ENCODE measurements around the gene SEC23A. TPM values are rescaled to one million over a fixed set of nuclear protein-coding genes. Genes with fewer than 3 reads are reported as not detected.

The SEC23A gene
- total and polyA plus RNA-seq, 2 of the 13 experiments (the other 11 are each of a cell fraction or from before 2014, with no cell fraction given), result 403 to 887 TPM

DNA sequence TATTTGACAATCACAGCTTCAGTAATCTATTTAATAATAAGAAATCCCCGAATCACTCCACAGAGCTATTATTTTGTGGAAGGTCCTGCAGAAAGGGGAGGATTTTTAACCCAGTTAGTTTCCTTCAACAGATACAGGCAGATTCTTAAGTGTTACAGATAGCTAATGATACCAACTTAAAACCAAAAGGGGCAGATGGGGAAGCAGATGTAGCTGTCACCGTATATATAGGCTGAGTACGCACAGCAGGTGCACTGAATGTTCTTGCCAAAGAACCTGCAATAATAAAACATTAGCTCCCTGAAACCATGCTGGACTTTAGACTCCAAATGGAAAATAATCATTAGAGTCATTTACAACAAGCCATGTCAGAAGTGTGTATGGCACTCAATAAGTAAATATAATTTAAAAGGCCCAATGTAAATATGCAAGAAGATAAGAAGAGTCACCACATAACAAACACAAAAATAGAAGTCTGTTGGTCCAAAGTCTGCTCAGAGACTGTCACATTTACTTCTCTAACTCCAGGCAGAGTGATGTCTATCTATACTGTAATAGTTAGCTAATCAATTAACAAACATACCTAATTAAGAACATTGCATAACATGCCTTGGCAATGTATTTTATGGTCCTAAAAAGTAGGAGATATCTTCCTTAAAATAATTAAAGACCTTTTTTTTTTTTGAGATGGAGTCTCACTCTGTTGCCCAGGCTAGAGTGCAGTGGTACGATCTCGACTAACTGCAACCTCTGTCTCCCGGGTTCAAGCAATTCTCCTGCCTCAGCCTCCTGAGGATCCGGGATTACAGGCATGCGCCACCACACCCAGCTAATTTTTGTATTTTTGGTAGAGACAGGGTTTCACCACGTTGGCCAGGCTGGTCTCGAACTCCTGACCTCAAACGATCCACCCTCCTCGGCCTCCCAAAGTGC lies 78.8 kb downstream of the SEC23A start (continued):
- TF ChIP-seq TAF15 (IDR thresholded peaks at IDR 0.05; ENCODE audit: low read depth, low read length, poor library complexity, severe bottlenecking) (no peak), ZNF687 (CRISPR knock-in tag; IDR thresholded peaks at IDR 0.05) (no peak; the same call in 1 of the 2 replicates), ZNF260 (CRISPR knock-in tag; IDR thresholded peaks at IDR 0.05; ENCODE audit: borderline replicate concordance, low read depth) (no peak), SP4 (CRISPR knock-in tag; IDR thresholded peaks at IDR 0.05) (no peak; the same call in 1 of the 2 replicates), ZNF572 (CRISPR knock-in tag; IDR thresholded peaks at IDR 0.05) (no peak), SIN3A (IDR thresholded peaks at IDR 0.05; ENCODE audit: borderline replicate concordance, low read depth, low read length) (peak; percentile 37; the same call in 1 of the 2 replicates), MED8 (CRISPR knock-in tag; IDR thresholded peaks at IDR 0.05; ENCODE audit: insufficient replicate concordance) (no peak), ZNF597 (CRISPR knock-in tag; IDR thresholded peaks at IDR 0.05) (no peak), FOXJ3 (CRISPR knock-in tag; IDR thresholded peaks at IDR 0.05; ENCODE audit: borderline replicate concordance) (peak; percentile 100), ZSCAN21 (CRISPR knock-in tag; IDR thresholded peaks at IDR 0.05; ENCODE audit: borderline replicate concordance) (no peak), HMG20A (CRISPR knock-in tag; IDR thresholded peaks at IDR 0.05; ENCODE audit: borderline replicate concordance) (peak; percentile 100), SYNCRIP (IDR thresholded peaks at IDR 0.05; ENCODE audit: insufficient read depth, low read depth, low read length) (no peak), ZMAT5 (CRISPR knock-in tag; IDR thresholded peaks at IDR 0.05; ENCODE audit: borderline replicate concordance, low read depth) (no peak), U2AF1 (optimal IDR thresholded peaks at IDR 0.05; ENCODE audit: low read depth, low read length) (no peak)
- TF ChIP-seq, protein P1, sequence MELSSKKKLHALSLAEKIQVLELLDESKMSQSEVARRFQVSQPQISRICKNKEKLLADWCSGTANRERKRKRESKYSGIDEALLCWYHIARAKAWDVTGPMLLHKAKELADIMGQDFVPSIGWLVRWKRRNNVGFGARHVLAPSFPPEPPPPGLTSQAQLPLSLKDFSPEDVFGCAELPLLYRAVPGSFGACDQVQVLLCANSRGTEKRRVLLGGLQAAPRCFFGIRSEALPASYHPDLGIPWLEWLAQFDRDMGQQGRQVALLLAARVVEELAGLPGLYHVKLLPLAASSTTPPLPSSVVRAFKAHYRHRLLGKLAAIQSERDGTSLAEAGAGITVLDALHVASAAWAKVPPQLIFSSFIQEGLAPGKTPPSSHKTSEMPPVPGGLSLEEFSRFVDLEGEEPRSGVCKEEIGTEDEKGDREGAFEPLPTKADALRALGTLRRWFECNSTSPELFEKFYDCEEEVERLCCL (CRISPR knock-in tag; IDR thresholded peaks at IDR 0.05; ENCODE audit: borderline replicate concordance), result 0 out of 2 replicates have a peak, but pooled peaks have one; percentile 73
- TF ChIP-seq, protein P2, sequence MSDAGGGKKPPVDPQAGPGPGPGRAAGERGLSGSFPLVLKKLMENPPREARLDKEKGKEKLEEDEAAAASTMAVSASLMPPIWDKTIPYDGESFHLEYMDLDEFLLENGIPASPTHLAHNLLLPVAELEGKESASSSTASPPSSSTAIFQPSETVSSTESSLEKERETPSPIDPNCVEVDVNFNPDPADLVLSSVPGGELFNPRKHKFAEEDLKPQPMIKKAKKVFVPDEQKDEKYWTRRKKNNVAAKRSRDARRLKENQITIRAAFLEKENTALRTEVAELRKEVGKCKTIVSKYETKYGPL (CRISPR knock-in tag; IDR thresholded peaks at IDR 0.05), result peak; percentile 91
- TF ChIP-seq, protein P3, sequence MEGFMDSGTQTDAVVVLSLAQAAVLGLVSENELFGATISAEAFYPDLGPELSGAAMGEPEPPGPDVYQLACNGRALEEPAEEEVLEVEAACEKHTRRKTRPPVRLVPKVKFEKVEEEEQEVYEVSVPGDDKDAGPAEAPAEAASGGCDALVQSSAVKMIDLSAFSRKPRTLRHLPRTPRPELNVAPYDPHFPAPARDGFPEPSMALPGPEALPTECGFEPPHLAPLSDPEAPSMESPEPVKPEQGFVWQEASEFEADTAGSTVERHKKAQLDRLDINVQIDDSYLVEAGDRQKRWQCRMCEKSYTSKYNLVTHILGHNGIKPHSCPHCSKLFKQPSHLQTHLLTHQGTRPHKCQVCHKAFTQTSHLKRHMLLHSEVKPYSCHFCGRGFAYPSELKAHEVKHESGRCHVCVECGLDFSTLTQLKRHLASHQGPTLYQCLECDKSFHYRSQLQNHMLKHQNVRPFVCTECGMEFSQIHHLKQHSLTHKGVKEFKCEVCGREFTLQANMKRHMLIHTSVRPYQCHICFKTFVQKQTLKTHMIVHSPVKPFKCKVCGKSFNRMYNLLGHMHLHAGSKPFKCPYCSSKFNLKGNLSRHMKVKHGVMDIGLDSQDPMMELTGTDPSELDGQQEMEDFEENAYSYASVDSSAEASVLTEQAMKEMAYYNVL (CRISPR knock-in tag; IDR thresholded peaks at IDR 0.05; ENCODE audit: borderline replicate concordance), result no peak
